Epidermal melanocyte (primary cell): ENCODE results near the gene PSMD10.

Experiments used
- DNase-seq: peaks from one replicate; pipeline ENCODE4 v3.0.0; 2011; ENCODE audit warnings: low spot score; ENCODE audit not compliant: insufficient read length

Gene PSMD10, protein sequence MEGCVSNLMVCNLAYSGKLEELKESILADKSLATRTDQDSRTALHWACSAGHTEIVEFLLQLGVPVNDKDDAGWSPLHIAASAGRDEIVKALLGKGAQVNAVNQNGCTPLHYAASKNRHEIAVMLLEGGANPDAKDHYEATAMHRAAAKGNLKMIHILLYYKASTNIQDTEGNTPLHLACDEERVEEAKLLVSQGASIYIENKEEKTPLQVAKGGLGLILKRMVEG

DNA sequence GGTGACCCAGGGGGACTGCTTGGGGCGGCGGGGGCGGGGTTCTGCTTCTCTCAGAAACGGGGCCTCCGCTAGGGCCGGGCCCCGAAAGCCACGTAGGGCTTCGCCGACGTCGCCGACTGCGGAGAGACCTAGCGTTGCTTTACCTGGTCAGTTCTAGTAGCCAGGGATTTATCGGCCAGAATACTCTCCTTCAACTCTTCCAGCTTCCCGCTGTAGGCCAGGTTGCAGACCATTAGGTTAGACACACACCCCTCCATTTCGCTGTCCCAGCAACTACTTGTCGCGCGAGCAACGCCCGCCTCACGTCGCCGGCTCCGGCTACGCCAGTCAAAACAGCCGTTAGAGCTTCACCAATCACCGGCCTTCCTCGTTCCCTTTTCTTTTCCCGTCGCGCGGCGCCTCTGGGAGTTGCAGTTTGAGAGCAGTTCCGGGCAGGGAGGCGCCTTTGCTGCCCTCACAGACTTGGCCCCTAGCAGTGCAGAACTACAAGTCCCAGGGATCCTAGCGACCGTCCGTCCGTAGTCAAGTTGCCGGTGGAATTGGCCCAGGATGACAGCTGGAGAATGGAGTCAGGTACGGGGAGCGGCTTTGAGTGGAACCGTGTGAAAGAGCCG is at the start of gene PSMD10, which contains the start of gene ATG4A:
TSS of gene PSMD10 (minus strand) at position 279 of the 614 bp plus-strand sequence. CDS start at position 257, 22 bp downstream.
TSS of gene ATG4A (plus strand) at position 515 of the 614 bp plus-strand sequence. CDS start at position 564, 49 bp downstream.
- peak; percentile 64 for DNase-seq

- DNase-seq = no peak
These were observed 47.7 kb upstream of the PSMD10 start for GRCh38 chrX:108138814-108139702.

GRCh38 chrX:108134724-108135123 is 43.4 kb upstream of the PSMD10 start:
- no peak for DNase-seq

DNA sequence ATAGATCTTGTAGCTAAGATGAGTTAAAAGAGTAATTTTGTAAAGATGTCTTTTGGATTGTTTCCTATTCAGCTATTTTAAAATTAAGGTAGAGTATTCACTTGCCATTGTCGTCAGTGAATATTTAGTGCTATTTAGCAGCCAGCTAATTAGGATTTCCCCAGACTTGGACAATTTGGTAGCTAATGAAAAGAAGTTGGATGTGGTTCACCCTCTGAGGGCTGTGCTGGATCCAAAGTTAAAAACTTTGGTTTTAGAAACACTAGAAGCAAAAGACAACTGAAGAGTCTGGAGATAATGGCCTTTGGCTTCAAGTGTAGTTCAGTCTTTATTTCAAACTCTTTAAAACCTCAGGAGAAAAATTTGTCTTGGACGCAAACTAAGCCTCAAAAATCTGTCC is 41.5 kb upstream of the PSMD10 start:
- no peak for DNase-seq

- DNase-seq = no peak
These were observed 40.7 kb upstream of the PSMD10 start for GRCh38 chrX:108132034-108132433.

DNA sequence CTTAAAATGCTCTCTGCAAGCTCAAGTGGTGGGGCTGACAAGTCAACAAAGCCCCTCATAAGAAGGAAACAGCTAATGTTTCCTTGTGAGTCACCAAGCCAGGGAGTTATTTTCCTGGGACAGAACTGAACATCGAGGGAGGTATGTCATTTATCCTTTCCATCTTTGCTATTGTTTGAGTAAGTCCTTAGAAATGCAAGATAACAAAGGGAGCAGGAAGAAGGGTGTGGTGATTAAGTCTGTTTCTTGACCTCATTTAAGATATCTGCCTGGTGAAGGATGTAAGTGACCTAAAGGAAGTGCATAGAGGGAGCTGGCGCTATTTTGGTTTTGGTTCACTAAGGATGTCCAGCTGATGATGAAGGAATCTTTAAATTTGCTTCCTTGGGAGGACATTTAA is 40.1 kb upstream of the PSMD10 start:
- no peak for DNase-seq

DNA sequence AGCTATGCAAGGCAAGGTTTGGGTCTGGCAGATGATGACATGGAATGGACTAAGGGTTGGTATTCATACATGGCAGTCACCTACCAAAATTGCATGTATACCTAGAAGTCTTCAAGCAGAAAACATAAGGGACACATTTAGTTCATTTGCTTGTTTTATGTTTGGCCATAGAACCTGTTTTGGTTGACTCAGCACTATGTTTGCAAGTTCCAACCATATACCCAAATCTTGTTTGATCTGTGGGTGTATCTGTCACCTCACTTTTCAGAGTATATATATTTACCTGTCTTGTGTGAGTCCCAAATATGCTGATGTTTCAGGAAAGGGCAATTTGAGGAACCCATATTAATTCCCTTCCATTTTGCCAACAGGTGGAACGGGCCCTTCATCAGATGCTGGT is 39.5 kb upstream of the PSMD10 start:
- no peak for DNase-seq

DNA sequence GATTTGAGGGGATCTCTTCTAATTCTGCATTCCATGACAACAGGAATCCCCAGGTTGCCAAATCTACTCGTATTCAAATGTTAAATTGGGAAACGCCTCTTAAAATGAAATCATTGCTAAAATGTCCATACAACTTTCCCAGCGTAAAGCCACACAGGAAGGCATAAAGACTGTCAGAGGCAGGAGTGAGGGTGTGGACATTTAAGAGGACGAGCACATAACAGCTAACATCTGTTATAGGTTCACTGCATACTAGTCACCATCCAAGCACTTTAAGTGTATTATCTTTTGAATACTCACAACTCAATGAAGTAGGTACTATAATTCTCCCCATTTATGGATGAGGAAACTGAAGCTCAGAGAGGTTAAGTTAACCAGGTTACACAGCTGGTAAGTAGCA is 35.8 kb upstream of the PSMD10 start:
- DNase-seq = no peak

GRCh38 chrX:108126661-108127060 is 35.3 kb upstream of the PSMD10 start:
- DNase-seq = no peak

DNA sequence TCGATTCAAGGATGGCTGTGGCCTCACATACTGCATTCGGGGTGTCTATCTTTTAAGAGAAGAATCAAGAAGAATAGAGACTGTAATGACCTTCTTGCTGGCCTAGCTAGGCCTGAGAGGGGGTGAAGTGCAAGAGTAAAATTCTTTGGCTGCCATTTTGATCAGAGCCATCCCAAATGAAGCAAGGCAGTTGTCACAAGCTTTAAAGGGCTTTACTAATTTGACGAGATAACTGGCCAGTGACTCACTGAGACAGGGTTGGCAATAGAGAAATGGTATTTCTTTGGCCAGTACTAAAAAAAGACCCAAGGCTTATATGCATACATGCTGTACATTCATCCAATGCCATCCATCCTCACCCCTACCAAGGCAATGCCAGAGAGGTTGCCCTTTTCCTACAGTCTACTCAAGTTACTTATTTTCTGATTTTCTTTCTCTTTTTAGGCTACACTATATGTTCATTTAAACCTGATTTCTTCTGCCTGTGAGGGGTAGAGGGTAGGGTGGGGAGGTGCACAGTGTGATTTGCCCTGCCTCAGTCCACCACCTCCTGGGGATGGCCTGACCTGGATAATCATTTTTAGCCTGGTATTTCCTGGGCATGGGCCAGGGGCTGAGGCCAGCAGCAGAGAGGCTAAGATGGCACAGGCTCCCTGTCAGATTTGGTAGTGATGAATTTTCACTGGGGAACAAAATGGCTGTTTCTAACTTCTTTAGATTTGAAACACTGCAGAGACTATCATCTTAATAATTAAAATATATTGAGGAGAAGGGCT is 32.4 kb upstream of the PSMD10 start:
- no peak for DNase-seq

DNA sequence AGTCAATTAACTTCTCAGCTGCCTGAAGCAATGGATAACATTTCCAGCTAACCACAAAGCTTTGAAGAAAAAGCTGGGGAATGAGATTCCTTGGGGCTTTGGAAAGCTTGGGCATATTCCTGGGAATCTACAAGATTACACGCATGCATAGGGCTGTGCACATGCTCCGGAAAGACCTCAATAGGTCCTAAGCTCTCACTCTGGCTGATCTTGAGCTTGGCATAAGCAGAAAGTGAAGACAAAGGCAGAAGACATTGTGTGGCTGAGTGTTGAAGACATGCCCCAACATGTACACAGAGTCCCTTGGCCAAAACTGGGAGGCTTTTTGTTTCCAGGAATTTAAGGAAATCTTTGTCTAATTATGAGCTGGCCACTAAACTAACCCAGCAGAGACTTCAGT is 31.4 kb upstream of the PSMD10 start:
- peak; percentile 33 for DNase-seq

- DNase-seq = no peak
These were observed 29.9 kb upstream of the PSMD10 start for GRCh38 chrX:108121291-108121690.

DNA sequence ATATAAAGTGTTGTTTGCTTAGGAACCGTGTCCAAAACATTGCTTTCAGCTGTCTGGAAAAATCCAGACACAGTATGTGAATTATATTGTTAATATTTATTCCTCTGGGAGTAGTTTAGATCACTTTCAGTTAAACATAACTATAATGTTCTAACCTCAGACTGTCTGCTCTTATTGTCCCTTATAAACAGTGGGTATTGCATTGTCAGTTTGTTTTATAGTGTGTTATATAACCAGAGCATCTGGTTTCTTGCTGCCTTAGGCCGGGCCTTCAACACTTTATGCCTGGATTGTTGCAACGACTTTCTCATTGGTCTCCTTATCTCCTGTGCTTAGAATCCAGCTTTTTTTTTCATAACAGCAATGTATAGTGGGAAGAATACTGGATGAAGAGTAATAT is 26.6 kb upstream of the PSMD10 start:
- DNase-seq = no peak

- no peak for DNase-seq
These were observed 23.2 kb upstream of the PSMD10 start for GRCh38 chrX:108114541-108114940.

DNA sequence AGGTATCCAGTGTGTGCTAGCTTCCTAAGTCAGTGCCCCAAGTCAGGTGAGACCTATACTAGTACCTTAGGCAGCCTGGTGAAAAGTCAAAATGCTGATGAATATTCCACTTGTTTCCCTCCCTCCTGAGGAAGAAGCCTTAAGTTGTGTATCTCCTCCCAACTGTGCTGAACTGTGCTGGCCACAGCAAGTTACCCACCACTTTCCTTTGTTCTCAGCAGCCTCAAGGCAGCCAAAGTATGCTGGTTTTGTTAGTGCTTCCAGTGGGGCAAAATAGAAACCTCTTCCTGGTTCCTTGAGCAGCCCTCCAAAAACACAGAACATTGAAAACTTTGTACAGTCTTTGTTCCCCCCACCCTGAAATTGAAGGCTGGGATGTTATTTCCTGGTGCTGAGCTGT is 14.1 kb upstream of the PSMD10 start:
- DNase-seq = no peak

DNA sequence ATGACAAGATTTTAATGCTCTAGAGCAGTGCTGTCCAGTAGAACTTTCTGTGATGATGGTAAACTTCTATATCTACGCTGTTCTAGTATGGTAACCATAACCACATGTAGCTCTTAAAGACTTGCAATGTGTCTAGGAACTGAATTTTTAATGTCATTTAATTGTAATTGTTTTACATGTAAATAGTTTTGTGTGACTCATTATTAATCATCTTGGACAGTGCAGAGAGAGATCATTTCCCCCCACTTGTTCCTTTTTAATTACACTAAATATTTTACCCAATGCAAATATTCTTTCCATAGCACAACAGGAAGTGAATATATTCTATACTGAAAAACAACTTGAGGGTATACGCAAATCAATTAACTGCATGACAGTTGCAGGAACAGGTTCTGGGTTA is 6.0 kb upstream of the PSMD10 start:
- DNase-seq = no peak

DNA sequence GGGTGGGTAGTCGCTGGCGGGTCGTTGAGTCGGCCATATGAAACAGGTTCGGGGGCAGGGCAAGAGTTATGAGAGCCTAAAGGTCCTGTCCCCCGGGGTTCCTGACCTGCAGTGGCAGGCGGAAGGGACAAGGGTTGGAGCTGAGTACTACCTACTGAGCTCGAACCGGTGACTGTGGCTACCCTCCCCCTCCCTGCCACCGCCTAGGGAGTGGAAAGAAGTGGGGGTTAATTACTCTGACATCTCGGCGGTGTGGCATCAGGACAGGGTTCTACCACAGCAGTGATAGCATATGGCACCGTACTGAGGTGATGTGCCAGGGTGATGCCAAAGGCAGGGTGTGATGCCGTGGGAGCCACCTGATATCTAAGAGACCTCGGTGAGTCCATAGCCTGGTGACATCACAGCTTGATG is 543 bp upstream of the PSMD10 start:
- no peak for DNase-seq

DNA sequence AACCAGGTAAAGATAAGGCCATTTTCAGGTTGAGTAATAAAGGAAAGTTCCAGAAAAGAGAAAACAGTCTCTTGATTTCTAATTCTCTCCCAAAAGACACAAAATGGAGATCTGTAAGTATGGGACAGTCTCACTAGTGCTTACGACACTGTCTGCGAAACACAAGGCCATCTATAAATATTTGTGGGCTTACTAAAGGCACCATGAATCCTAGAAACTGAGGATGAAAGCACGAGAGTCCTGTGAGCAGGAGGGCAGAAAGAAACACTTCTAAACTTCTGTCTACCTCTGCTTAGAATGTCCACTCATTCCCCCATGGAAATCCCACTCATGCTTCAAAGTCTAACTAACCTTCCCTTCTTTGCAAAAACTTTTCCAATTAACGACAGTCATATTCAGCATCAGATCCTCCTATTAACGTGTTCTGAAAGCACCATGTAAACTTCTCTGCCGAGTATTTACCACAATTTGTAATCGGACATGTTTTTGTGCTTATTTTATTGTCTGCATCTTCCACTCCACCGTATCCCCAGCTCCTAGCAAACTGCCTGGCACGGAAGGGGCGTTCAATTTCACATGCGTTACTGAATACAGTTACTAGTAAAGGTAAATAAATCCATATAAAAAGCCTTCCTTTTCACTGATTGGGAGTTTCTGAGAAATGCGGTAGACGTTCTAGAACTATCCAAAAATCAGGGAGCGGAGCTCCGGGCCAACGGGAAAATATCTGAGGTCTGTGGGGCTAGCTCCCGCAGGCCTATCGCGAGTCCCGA is 665 bp downstream of the PSMD10 start:
- no peak for DNase-seq

DNA sequence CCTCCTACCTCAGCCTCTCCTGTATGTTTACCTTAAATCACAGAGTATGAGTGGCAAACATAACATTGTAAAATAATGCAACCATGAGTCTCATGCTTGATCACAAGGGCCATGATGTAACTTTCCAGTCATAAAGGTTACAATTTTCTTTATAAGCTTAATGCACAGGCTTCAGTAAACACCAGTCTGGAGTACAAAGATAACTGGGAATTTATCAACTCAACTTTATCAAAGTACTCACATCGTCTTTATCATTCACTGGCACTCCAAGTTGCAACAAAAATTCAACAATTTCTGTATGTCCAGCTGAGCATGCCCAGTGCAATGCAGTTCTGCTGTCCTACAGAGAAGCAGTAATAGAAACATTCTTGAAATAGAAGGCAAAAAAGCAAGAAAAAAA is 2.8 kb downstream of the PSMD10 start:
- no peak for DNase-seq

- DNase-seq = no peak
These were observed 3.5 kb downstream of the PSMD10 start for GRCh38 chrX:108087792-108088191.

DNA sequence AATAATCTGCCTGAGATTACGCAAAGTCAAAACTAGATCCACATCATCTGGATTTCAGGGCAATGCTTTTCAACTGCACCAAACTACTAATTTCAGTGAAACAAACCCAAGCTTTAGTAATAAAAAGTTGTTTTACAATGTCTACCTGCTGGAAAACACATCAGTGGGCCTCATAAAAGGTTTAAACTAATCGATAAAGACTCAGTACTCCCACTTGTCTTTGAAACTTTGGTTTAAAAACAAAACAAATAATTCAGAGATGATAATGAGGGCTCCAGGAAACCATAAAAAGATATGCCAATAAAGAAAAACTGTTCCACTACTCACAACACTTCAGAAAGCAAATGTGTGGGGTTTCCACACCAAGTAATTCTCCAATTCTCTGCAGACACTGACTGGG is 10.2 kb downstream of the PSMD10 start:
- no peak for DNase-seq
